NCI-H510A treated with DMSO at 0.1 percent for 48 hours (cell line): Measurements from ENCODE around the gene GNG2.
"Not testable (repeated sequence)": the region's sequence is repeated elsewhere in the genome, so short reads cannot be mapped to it uniquely, and the experiment has no call there.

ENCODE experiments used
- DNase-seq: peaks from one replicate; lab custom pipeline; 2025; lab: John Stamatoyannopoulos, UW

The GNG2 gene

GRCh38 chr14:51894250-51894649 lies 33.8 kb downstream of the GNG2 start:
- DNase-seq, result no peak

GRCh38 chr14:51895375-51895774 lies 35.0 kb downstream of the GNG2 start:
- DNase-seq, result no peak

- no peak for DNase-seq
These were observed 37.5 kb downstream of the GNG2 start for GRCh38 chr14:51897791-51898355.

- no peak for DNase-seq
These were observed 41.1 kb downstream of the GNG2 start for GRCh38 chr14:51901475-51902024.

- DNase-seq, result not testable (repeated sequence)
These were observed 45.3 kb downstream of the GNG2 start for GRCh38 chr14:51905656-51906121.

- DNase-seq, result no peak
These were observed 47.7 kb downstream of the GNG2 start for GRCh38 chr14:51908086-51908485.

GRCh38 chr14:51912112-51912786 lies 51.8 kb downstream of the GNG2 start:
- DNase-seq, result no peak

- DNase-seq, result no peak
These were observed 53.9 kb downstream of the GNG2 start for GRCh38 chr14:51914310-51914709.

- no peak for DNase-seq
These were observed 56.8 kb downstream of the GNG2 start for GRCh38 chr14:51917193-51917592.

- DNase-seq, result no peak
These were observed 60.6 kb downstream of the GNG2 start for GRCh38 chr14:51921026-51921425.

GRCh38 chr14:51922624-51923023 lies 62.2 kb downstream of the GNG2 start:
- no peak for DNase-seq

GRCh38 chr14:51924600-51924999 lies 64.2 kb downstream of the GNG2 start:
- DNase-seq, result no peak

GRCh38 chr14:51925980-51926379 lies 65.6 kb downstream of the GNG2 start:
- no peak for DNase-seq

GRCh38 chr14:51926449-51926848 lies 66.0 kb downstream of the GNG2 start:
- no peak for DNase-seq

- DNase-seq, result no peak
These were observed 68.2 kb downstream of the GNG2 start for GRCh38 chr14:51928568-51928967.

- DNase-seq, result no peak
These were observed 68.8 kb downstream of the GNG2 start for GRCh38 chr14:51929166-51929565.

GRCh38 chr14:51929910-51930682 lies 69.7 kb downstream of the GNG2 start:
- no peak for DNase-seq

- DNase-seq, result no peak
These were observed 70.9 kb downstream of the GNG2 start for GRCh38 chr14:51931308-51931707.

GRCh38 chr14:51933191-51933590 lies 72.8 kb downstream of the GNG2 start:
- DNase-seq, result no peak

- no peak for DNase-seq
These were observed 77.7 kb downstream of the GNG2 start for GRCh38 chr14:51938137-51938536.

GRCh38 chr14:51938821-51939220 lies 78.4 kb downstream of the GNG2 start:
- no peak for DNase-seq

GRCh38 chr14:51939226-51939625 lies 78.8 kb downstream of the GNG2 start:
- DNase-seq, result no peak

GRCh38 chr14:51939755-51940301 lies 79.4 kb downstream of the GNG2 start:
- DNase-seq, result no peak
